Measurements from ENCODE around the gene ZCCHC8.

The ZCCHC8 gene

DNA sequence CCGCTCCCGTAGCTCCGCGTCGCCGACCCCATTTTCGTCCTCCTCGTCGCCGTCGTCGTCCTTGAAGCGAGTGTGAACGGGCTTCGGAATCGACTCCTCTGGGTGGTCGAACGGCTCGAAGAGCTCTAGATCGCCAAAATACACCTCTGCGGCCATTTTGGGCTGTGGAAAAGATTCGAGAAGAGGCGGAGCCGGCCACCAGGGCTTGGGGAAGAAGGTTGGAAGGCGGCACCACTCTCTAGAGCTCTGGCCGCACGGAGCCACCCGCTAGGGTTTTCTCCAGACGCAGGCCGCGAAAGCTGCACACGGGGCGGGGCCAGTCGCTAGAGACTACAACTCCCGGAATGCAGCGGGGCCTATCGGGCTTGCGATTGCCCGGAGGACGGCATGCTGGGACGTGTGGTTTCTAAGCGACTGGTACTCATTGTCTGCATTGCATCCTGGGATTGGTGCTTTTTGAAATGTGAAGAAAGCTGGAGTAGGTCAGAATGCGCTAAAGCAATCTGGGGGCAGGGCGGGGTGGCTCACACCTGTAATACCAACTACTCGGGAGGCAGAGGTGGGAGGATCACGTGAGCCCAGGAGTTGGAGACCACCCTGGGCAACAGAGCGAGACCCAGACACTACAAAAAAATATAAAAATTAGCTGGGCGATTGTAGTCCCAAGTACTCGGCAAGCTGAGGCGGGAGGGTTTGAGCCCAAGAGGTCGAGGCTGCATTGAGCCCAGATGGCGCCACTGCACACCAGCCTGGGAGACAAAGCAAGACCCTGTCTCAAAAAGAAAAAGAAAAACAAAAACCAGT is at the start of gene ZCCHC8:
Gene ZCCHC8, minus strand, starts transcription at position 248 of the 804 bp plus-strand sequence. Its CDS starts 92 bp downstream, at position 156.
- peaks cover 53% of the 10 kb centered on the region for H3K36me3 ChIP-seq (ENCODE audit: insufficient read depth, low read length)
- TF ChIP-seq FOXP2 (optimal IDR thresholded peaks at IDR 0.05; ENCODE audit: control extremely low read depth, extremely low read length, insufficient read depth) (peak; percentile 76), EZH2 (IDR thresholded peaks at IDR 0.05) (no peak), POLR2AphosphoS5 (IDR thresholded peaks at IDR 0.05; ENCODE audit: borderline replicate concordance, low read depth, low read length) (peak; percentile 96)
- H3K9me3 ChIP-seq (ENCODE audit: low read depth, low read length): no peaks in the 10 kb centered on the region
- peak within 1 kb of the TSS; percentile 96 for H3K9ac ChIP-seq (ENCODE audit: insufficient read length)
- DNase-seq (ENCODE audit: low read depth, low spot score): peak; percentile 87
- peak within 1 kb of the TSS; percentile 88 for H3K4me3 ChIP-seq
- peak within 1 kb of the TSS; percentile 94 for H3K27ac ChIP-seq

GRCh38 chr12:122547330-122547729 is 46.6 kb upstream of the ZCCHC8 start:
- Histone ChIP-seq H3K27ac (0 out of 2 replicates have a peak overlapping the region, but pooled peaks have one; percentile 2), H3K9me3 (ENCODE audit: low read depth, low read length) (no peaks in the 10 kb centered on the region), H3K9ac (ENCODE audit: insufficient read length) (no peak overlapping the region), H3K4me3 (no peak overlapping the region), H3K36me3 (ENCODE audit: insufficient read depth, low read length) (peaks cover 82% of the 10 kb centered on the region)
- no peak for DNase-seq (ENCODE audit: low read depth, low spot score)
- no peak for TF ChIP-seq EZH2 (IDR thresholded peaks at IDR 0.05)
- TF ChIP-seq FOXP2 (optimal IDR thresholded peaks at IDR 0.05; ENCODE audit: control extremely low read depth, extremely low read length, insufficient read depth): no peak
- no peak for TF ChIP-seq POLR2AphosphoS5 (IDR thresholded peaks at IDR 0.05; ENCODE audit: borderline replicate concordance, low read depth, low read length)

- Histone ChIP-seq H3K27ac (no peak overlapping the region), H3K9me3 (ENCODE audit: low read depth, low read length) (no peaks in the 10 kb centered on the region), H3K4me3 (no peak overlapping the region), H3K9ac (ENCODE audit: insufficient read length) (no peak overlapping the region), H3K36me3 (ENCODE audit: insufficient read depth, low read length) (peaks cover 79% of the 10 kb centered on the region)
- TF ChIP-seq FOXP2 (optimal IDR thresholded peaks at IDR 0.05; ENCODE audit: control extremely low read depth, extremely low read length, insufficient read depth): no peak
- no peak for TF ChIP-seq EZH2 (IDR thresholded peaks at IDR 0.05)
- no peak for TF ChIP-seq POLR2AphosphoS5 (IDR thresholded peaks at IDR 0.05; ENCODE audit: borderline replicate concordance, low read depth, low read length)
- no peak for DNase-seq (ENCODE audit: low read depth, low spot score)
These were observed 45.1 kb upstream of the ZCCHC8 start for GRCh38 chr12:122545855-122546254.

DNA sequence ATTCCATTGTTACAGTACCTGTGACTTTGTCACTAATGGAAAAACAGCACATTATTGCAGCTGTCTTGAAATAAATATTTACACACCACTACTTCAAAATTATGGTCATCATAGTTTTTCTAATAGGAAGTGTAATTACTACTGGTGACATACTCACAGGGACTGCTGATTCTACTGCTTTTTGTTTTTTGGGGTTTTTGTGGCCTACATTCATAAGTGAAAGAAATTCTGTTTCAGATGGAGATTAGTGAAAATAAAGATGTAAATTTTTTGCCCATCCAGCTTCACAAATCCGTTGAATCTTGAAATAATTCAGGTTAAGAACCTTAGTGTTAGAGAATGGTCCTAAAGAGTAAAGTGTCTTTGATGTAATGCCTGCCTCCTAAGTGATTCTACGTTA is 43.8 kb upstream of the ZCCHC8 start:
- no peak for DNase-seq (ENCODE audit: low read depth, low spot score)
- H3K9me3 ChIP-seq (ENCODE audit: low read depth, low read length): no peaks in the 10 kb centered on the region
- H3K36me3 ChIP-seq (ENCODE audit: insufficient read depth, low read length): peaks cover 75% of the 10 kb centered on the region
- H3K9ac ChIP-seq (ENCODE audit: insufficient read length): no peak overlapping the region
- TF ChIP-seq EZH2 (IDR thresholded peaks at IDR 0.05) (no peak), FOXP2 (optimal IDR thresholded peaks at IDR 0.05; ENCODE audit: control extremely low read depth, extremely low read length, insufficient read depth) (no peak), POLR2AphosphoS5 (IDR thresholded peaks at IDR 0.05; ENCODE audit: borderline replicate concordance, low read depth, low read length) (no peak)
- 0 out of 2 replicates have a peak overlapping the region, but pooled peaks have one; percentile 21 for H3K27ac ChIP-seq
- H3K4me3 ChIP-seq: no peak overlapping the region

GRCh38 chr12:122538496-122538895 is 37.8 kb upstream of the ZCCHC8 start:
- Histone ChIP-seq H3K4me3 (no peak overlapping the region), H3K9ac (ENCODE audit: insufficient read length) (peak overlapping the region; percentile 37), H3K36me3 (ENCODE audit: insufficient read depth, low read length) (peaks cover 76% of the 10 kb centered on the region), H3K9me3 (ENCODE audit: low read depth, low read length) (no peaks in the 10 kb centered on the region), H3K27ac (peak overlapping the region; percentile 62; the same call in 1 of the 2 replicates)
- TF ChIP-seq FOXP2 (optimal IDR thresholded peaks at IDR 0.05; ENCODE audit: control extremely low read depth, extremely low read length, insufficient read depth): no peak
- TF ChIP-seq EZH2 (IDR thresholded peaks at IDR 0.05): no peak
- no peak for TF ChIP-seq POLR2AphosphoS5 (IDR thresholded peaks at IDR 0.05; ENCODE audit: borderline replicate concordance, low read depth, low read length)
- DNase-seq (ENCODE audit: low read depth, low spot score): no peak

- no peak overlapping the region for H3K4me3 ChIP-seq
- no peaks in the 10 kb centered on the region for H3K9me3 ChIP-seq (ENCODE audit: low read depth, low read length)
- peaks cover 77% of the 10 kb centered on the region for H3K36me3 ChIP-seq (ENCODE audit: insufficient read depth, low read length)
- TF ChIP-seq POLR2AphosphoS5 (IDR thresholded peaks at IDR 0.05; ENCODE audit: borderline replicate concordance, low read depth, low read length) (no peak), EZH2 (IDR thresholded peaks at IDR 0.05) (no peak), FOXP2 (optimal IDR thresholded peaks at IDR 0.05; ENCODE audit: control extremely low read depth, extremely low read length, insufficient read depth) (no peak)
- no peak overlapping the region for H3K27ac ChIP-seq
- H3K9ac ChIP-seq (ENCODE audit: insufficient read length): no peak overlapping the region
- DNase-seq (ENCODE audit: low read depth, low spot score): no peak
These were observed 36.3 kb upstream of the ZCCHC8 start for GRCh38 chr12:122537021-122537420.

DNA sequence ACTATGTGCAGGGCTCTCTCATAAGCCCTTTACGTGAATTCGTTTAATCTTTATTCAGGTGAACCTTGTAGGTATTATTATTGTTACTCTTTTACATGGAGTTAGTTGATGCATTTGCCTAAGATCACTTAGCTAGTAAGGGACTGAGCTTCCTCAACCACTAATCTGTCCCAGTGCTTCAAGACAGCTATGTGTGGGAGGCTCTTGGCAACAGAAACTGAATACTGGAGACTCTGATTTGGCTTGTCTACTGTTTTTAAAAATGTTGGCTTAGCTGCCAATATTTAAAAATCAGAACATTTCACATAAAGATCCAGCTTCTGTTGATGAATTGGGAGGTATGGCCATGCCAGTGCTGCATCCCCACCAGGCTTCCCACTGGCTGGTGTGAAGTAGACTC is 33.1 kb upstream of the ZCCHC8 start:
- H3K27ac ChIP-seq: no peak overlapping the region
- no peaks in the 10 kb centered on the region for H3K9me3 ChIP-seq (ENCODE audit: low read depth, low read length)
- H3K9ac ChIP-seq (ENCODE audit: insufficient read length): no peak overlapping the region
- H3K4me3 ChIP-seq: no peak overlapping the region
- H3K36me3 ChIP-seq (ENCODE audit: insufficient read depth, low read length): peaks cover 82% of the 10 kb centered on the region
- no peak for DNase-seq (ENCODE audit: low read depth, low spot score)
- TF ChIP-seq EZH2 (IDR thresholded peaks at IDR 0.05) (no peak), POLR2AphosphoS5 (IDR thresholded peaks at IDR 0.05; ENCODE audit: borderline replicate concordance, low read depth, low read length) (no peak), FOXP2 (optimal IDR thresholded peaks at IDR 0.05; ENCODE audit: control extremely low read depth, extremely low read length, insufficient read depth) (no peak)

- no peaks in the 10 kb centered on the region for H3K9me3 ChIP-seq (ENCODE audit: low read depth, low read length)
- peaks cover 70% of the 10 kb centered on the region for H3K36me3 ChIP-seq (ENCODE audit: insufficient read depth, low read length)
- H3K9ac ChIP-seq (ENCODE audit: insufficient read length): no peak overlapping the region
- TF ChIP-seq EZH2 (IDR thresholded peaks at IDR 0.05) (no peak), POLR2AphosphoS5 (IDR thresholded peaks at IDR 0.05; ENCODE audit: borderline replicate concordance, low read depth, low read length) (no peak), FOXP2 (optimal IDR thresholded peaks at IDR 0.05; ENCODE audit: control extremely low read depth, extremely low read length, insufficient read depth) (no peak)
- no peak for DNase-seq (ENCODE audit: low read depth, low spot score)
- H3K4me3 ChIP-seq: no peak overlapping the region
- H3K27ac ChIP-seq: no peak overlapping the region
These were observed 28.3 kb upstream of the ZCCHC8 start for GRCh38 chr12:122528992-122529391.
